PC-3 (cell line): ENCODE measurements around the gene C4orf36. TPM values are rescaled to one million over a fixed set of nuclear protein-coding genes. Genes with fewer than 3 reads are reported as not detected.
A peak's percentile ranks its signal among the peaks of the same experiment; 100 is the strongest.

Source experiments
- ATAC-seq: fragments of 200-7000 bp; cut with Tn5 transposase; 2 replicates; pipeline ENCODE4 v1.9.1; 2020; ENCODE audit warnings: mild to moderate bottlenecking, moderate library complexity
- BruUV-seq: library from RNA; stranded (reverse); fragments of 400-500 nt; replicated peaks from 2 replicates; lab custom pipeline; 2021; lab: Mats Ljungman, UMichigan
- CTCF ChIA-PET: fragments of 300-600 bp; sonication (Branson Sonifier 250); formaldehyde crosslinking; loops from one replicate; lab custom pipeline; 2022; ENCODE audit warnings: antibody characterized with exemption; lab: Charles Lee
- POLR2A ChIA-PET: fragments of 300-600 bp; sonication (Branson Sonifier 250); formaldehyde crosslinking; loops from one replicate; lab custom pipeline; 2022; ENCODE audit warnings: antibody characterized with exemption; ENCODE audit not compliant: unreplicated experiment; lab: Charles Lee
- DNase-seq: peaks from one replicate; pipeline ENCODE4 v3.0.0-alpha.2; 2015
- H2AFZ ChIP-seq: fragments of 300-600 bp; sonication (generic); 2 replicates; pipeline ENCODE4 v1.6.0; 2016; ENCODE audit warnings: antibody characterized with exemption, low read length
- H3F3A ChIP-seq: fragments of 300-600 bp; sonication (generic); one replicate; pipeline ENCODE4 v1.6.0; 2017; ENCODE audit warnings: antibody characterized with exemption, low read length, control low read depth, mild to moderate bottlenecking; ENCODE audit not compliant: unreplicated experiment
- H3K27ac ChIP-seq: fragments of 300-600 bp; sonication (generic); 2 replicates; pipeline ENCODE4 v1.5.1; 2016; ENCODE audit warnings: mild to moderate bottlenecking, low read length
- H3K27me3 ChIP-seq: fragments of 300-600 bp; sonication (generic); 2 replicates; pipeline ENCODE4 v1.6.1; 2016; ENCODE audit warnings: low read length, mixed read lengths
- H3K36me3 ChIP-seq: fragments of 300-600 bp; sonication (generic); 2 replicates; pipeline ENCODE4 v1.6.1; 2016; ENCODE audit warnings: low read depth, mixed run types, low read length, mixed read lengths
- H3K4me1 ChIP-seq: fragments of 300-600 bp; sonication (generic); 2 replicates; pipeline ENCODE4 v1.5.1; 2016; ENCODE audit warnings: low read length; ENCODE audit not compliant: insufficient read depth
- H3K4me2 ChIP-seq: fragments of 300-600 bp; sonication (generic); 2 replicates; pipeline ENCODE4 v1.6.0; 2016; ENCODE audit warnings: low read length
- H3K4me3 ChIP-seq: fragments of 300-600 bp; sonication (generic); 2 replicates; pipeline ENCODE4 v1.5.1; 2016; ENCODE audit warnings: mild to moderate bottlenecking, low read length, mixed read lengths
- H3K79me2 ChIP-seq: fragments of 300-600 bp; sonication (generic); 2 replicates; pipeline ENCODE4 v1.6.1; 2017; ENCODE audit warnings: low read length, mixed read lengths
- H3K9ac ChIP-seq: fragments of 300-600 bp; sonication (generic); 2 replicates; pipeline ENCODE4 v1.6.0; 2016; ENCODE audit warnings: mild to moderate bottlenecking, low read length
- H3K9me2 ChIP-seq: fragments of 300-600 bp; sonication (generic); replicated peaks from 2 replicates; pipeline ENCODE4 v1.6.1; 2016; ENCODE audit warnings: mixed run types, low read length, mixed read lengths
- H3K9me3 ChIP-seq: fragments of 300-600 bp; sonication (generic); 2 replicates; pipeline ENCODE4 v1.6.1; 2016; ENCODE audit warnings: low read length, mixed read lengths
- H4K20me1 ChIP-seq: fragments of 300-600 bp; sonication (generic); 2 replicates; pipeline ENCODE4 v1.6.1; 2016; ENCODE audit warnings: low read length, mixed read lengths
- CTCF ChIP-seq: fragments of 300-600 bp; sonication (generic); conservative IDR thresholded peaks from 2 replicates; pipeline ENCODE4 v1.5.1; 2017; ENCODE audit warnings: antibody characterized with exemption, low read depth, mild to moderate bottlenecking, low read length
- EZH2 ChIP-seq: fragments of 300-600 bp; sonication (generic); IDR thresholded peaks from one replicate; pipeline ENCODE4 v1.6.1; 2017; ENCODE audit warnings: antibody characterized with exemption, mild to moderate bottlenecking, low read length; ENCODE audit not compliant: unreplicated experiment
- EZH2phosphoT487 ChIP-seq: fragments of 300-600 bp; sonication (generic); IDR thresholded peaks from 2 replicates; pipeline ENCODE4 v1.6.1; 2018; ENCODE audit warnings: mild to moderate bottlenecking, antibody characterized with exemption, low read length, borderline replicate concordance
- intact Hi-C: fragments of 100-400 bp; cut with micrococcal nuclease; formaldehyde crosslinking; loops from 2 replicates; pipeline ENCODE4 v1.9.0; 2023
- total RNA-seq: library from RNA; depleted of rRNA; stranded (reverse); fragments of >200 nt; gene quantifications from 2 replicates; pipeline ENCODE4 v1.2.3, GENCODE V29; 2014

Gene C4orf36
- total RNA-seq, 1 experiment from 2014 or later, result 2.0 TPM

- ChIA-PET POLR2A (interaction anchor here (0.6 to 1.6 kb wide), 10 partner anchors 9 to 1967 kb away, joined by 3 to 15 read pairs (median 7); partner anchors contain the start of gene PTPN13), CTCF (interaction anchor here (0.7 to 1.3 kb wide), 3 partner anchors 12 to 283 kb away, joined by 5 to 9 read pairs (median 9); no protein-coding TSS in a partner anchor)
- ATAC-seq, result no peak
- Histone ChIP-seq H3K79me2 (peaks cover 30% of the 10 kb centered on the region), H3K4me2 (peak overlapping the region; percentile 98), H3K36me3 (no peaks in the 10 kb centered on the region), H3F3A (no peaks in the 10 kb centered on the region), H3K9ac (peak overlapping the region; percentile 81), H4K20me1 (no peaks in the 10 kb centered on the region), H3K27me3 (no peaks in the 10 kb centered on the region), H3K9me2 (no peaks in the 10 kb centered on the region), H3K4me1 (peaks cover 25% of the 10 kb centered on the region), H2AFZ (peak overlapping the region; percentile 80), H3K9me3 (no peaks in the 10 kb centered on the region), H3K4me3 (peak overlapping the region; percentile 83), H3K27ac (peak overlapping the region; percentile 65)
- DNase-seq, result no peak
- intact Hi-C loops, result no loop called here
- TF ChIP-seq EZH2 (no peak), EZH2phosphoT487 (no peak), CTCF (no peak)
- TSS peak; percentile 50 for BruUV-seq
Observed at GRCh38 chr4:86934147-86934770, 42.0 kb upstream of the C4orf36 start.

DNA sequence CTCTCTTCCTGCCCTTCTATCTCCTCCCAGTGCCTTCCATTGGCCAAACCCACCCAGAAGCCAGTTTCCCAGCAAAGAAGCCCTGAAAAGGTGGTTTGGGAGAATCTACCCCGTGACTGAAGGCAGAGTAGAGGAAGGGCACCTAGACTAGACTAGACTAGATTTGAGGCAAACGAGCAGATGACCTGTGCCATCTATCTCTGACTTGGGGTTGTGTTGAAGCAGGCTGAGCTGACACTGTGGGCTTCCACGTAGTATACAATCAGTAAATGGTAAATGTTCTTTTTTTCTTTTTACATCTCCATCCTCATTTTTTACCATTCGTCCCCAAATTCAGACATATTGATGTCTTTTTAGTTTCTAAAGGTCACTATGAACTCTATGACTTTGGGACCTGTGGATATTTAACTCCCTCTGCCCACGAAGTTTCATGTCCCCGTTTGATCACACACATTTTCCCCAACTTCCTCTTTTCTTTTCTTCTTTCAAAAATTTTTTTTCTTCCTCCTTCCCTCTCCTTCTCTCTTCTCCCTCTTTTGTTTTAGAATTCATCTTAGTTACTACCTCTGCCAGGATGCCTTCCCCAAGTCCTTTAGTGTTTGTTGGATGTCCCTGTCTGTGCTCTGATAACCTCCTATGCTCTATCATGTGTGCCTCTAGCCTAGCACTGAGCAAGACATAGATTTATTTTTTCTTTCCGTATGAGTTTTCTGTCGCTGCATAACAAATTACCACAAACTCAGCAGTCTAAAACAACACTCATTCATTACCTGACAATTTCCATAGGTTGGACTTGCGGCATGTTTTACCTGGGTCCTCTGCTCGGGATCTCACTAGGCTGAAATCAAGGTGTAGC is 36.4 kb upstream of the C4orf36 start:
- Histone ChIP-seq H3K4me3 (no peak overlapping the region), H3F3A (peaks cover 4% of the 10 kb centered on the region), H3K4me1 (peaks cover 22% of the 10 kb centered on the region), H3K9me3 (no peaks in the 10 kb centered on the region), H4K20me1 (no peaks in the 10 kb centered on the region), H3K79me2 (no peaks in the 10 kb centered on the region), H3K4me2 (peak overlapping the region; percentile 61), H3K36me3 (no peaks in the 10 kb centered on the region), H2AFZ (no peak overlapping the region), H3K27me3 (no peaks in the 10 kb centered on the region), H3K27ac (peak overlapping the region; percentile 74), H3K9ac (no peak overlapping the region), H3K9me2 (no peaks in the 10 kb centered on the region)
- ChIA-PET POLR2A (no interaction called here), CTCF (no interaction called here)
- no peak for DNase-seq
- TF ChIP-seq EZH2, result no peak
- no peak for TF ChIP-seq CTCF
- TF ChIP-seq EZH2phosphoT487, result no peak
- ATAC-seq, result no peak
- no TSS peak for BruUV-seq
- intact Hi-C loops, result no loop called here
